ENCODE measurements around the gene GRAP2.

DNA sequence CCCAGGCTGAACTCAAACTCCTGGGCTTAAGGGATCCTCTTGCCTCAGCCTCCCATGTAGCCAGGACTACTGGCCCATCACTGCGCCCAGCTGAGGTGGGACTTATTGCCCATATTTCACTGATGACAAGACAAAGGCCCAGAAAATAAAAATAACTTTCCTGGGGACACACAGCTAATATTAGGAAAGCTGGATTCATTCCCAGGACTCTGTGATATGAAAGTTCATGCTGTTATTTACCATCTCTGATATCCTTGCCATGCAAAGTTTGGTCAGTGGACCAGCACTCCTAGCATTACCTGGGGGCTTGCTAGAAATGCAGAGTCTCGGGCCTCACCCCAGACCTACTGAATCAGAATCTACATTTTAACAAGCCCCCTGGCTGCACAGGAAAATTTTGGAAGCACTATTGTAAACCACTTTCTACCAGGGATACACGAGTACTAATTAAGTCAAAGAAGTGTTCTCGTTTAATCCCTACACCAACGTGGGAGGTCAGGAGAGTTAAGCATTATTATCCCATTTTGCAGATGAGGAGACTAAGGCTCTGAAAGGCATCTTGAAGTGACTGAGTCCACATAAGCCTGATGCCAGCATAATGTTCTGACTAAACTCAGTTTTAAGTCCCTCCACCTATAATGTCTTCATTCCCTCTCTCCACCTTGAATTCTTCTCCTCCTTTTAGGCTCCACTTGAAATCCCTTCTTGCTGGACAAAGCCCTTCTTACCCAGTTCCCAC, 91.4 kb downstream of the GRAP2 start:
- TF ChIP-seq GATA1 (IDR thresholded peaks at IDR 0.05; ENCODE audit: low read depth, low read length) (no peak), POLR2A (IDR thresholded peaks at IDR 0.05; ENCODE audit: low read length) (no peak)

Measured in erythroblast (primary cell).